ENCODE data around the gene PTGER3. TPM values are rescaled to one million over a fixed set of nuclear protein-coding genes. Genes with fewer than 3 reads are reported as not detected.

Gene PTGER3
- total RNA-seq, 1 experiment from 2014 or later, result 0.08 TPM

DNA sequence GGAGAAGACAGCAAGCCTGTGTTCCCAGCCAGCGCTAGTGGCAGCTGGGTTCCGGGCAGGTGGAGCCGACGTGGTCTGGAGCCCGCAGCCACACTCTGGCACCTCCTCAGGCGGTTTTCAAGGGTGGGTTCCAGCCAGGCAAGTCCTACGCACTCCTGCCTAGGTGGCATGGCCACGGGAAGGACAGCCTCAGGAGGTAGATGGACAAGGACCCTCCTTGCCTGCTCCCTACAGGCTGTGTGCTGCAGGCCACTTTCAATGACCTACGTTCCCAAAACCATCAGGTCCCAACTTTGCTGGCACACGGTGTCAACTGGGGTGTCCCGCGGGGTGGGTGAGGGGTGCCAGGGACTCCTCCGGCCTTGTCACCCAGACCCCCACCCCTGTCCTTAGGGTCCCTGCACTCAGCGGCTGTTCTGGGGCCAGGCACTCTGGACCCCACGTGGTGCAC, 6.7 kb upstream of the PTGER3 start:
- no peak for DNase-seq (ENCODE audit: low read depth, low spot score)
- TF ChIP-seq POLR2AphosphoS5 (IDR thresholded peaks at IDR 0.05; ENCODE audit: low read depth, low read length), result no peak
- no peak for TF ChIP-seq SIN3A (IDR thresholded peaks at IDR 0.05; ENCODE audit: borderline replicate concordance, insufficient read depth, low read depth, low read length)
- TF ChIP-seq, protein P1, sequence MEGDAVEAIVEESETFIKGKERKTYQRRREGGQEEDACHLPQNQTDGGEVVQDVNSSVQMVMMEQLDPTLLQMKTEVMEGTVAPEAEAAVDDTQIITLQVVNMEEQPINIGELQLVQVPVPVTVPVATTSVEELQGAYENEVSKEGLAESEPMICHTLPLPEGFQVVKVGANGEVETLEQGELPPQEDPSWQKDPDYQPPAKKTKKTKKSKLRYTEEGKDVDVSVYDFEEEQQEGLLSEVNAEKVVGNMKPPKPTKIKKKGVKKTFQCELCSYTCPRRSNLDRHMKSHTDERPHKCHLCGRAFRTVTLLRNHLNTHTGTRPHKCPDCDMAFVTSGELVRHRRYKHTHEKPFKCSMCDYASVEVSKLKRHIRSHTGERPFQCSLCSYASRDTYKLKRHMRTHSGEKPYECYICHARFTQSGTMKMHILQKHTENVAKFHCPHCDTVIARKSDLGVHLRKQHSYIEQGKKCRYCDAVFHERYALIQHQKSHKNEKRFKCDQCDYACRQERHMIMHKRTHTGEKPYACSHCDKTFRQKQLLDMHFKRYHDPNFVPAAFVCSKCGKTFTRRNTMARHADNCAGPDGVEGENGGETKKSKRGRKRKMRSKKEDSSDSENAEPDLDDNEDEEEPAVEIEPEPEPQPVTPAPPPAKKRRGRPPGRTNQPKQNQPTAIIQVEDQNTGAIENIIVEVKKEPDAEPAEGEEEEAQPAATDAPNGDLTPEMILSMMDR (IDR thresholded peaks at IDR 0.05), result no peak
- no peak for TF ChIP-seq TCF7L2 (IDR thresholded peaks at IDR 0.05; ENCODE audit: low read depth, low read length)
- TF ChIP-seq, protein P2, sequence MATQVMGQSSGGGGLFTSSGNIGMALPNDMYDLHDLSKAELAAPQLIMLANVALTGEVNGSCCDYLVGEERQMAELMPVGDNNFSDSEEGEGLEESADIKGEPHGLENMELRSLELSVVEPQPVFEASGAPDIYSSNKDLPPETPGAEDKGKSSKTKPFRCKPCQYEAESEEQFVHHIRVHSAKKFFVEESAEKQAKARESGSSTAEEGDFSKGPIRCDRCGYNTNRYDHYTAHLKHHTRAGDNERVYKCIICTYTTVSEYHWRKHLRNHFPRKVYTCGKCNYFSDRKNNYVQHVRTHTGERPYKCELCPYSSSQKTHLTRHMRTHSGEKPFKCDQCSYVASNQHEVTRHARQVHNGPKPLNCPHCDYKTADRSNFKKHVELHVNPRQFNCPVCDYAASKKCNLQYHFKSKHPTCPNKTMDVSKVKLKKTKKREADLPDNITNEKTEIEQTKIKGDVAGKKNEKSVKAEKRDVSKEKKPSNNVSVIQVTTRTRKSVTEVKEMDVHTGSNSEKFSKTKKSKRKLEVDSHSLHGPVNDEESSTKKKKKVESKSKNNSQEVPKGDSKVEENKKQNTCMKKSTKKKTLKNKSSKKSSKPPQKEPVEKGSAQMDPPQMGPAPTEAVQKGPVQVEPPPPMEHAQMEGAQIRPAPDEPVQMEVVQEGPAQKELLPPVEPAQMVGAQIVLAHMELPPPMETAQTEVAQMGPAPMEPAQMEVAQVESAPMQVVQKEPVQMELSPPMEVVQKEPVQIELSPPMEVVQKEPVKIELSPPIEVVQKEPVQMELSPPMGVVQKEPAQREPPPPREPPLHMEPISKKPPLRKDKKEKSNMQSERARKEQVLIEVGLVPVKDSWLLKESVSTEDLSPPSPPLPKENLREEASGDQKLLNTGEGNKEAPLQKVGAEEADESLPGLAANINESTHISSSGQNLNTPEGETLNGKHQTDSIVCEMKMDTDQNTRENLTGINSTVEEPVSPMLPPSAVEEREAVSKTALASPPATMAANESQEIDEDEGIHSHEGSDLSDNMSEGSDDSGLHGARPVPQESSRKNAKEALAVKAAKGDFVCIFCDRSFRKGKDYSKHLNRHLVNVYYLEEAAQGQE (IDR thresholded peaks at IDR 0.05; ENCODE audit: insufficient read depth in 1 of 2, low read depth in 2 of 2, low read length in 1 of 2), result no peak
- Histone ChIP-seq H3K9me3 (ENCODE audit: control insufficient read depth, insufficient read depth, low read depth, low read length) (no peaks in the 10 kb centered on the region), H3K36me3 (ENCODE audit: control insufficient read depth, insufficient read depth, low read length) (no peaks in the 10 kb centered on the region), H3K27ac (ENCODE audit: low read length) (no peak overlapping the region), H3K27me3 (ENCODE audit: control insufficient read depth, insufficient read depth, low read length) (peaks cover 6% of the 10 kb centered on the region), H3K4me3 (ENCODE audit: low read depth in 2 of 2, low read length in 2 of 2) (no peak overlapping the region), H3K4me1 (ENCODE audit: control insufficient read depth, insufficient read depth, low read length) (no peaks in the 10 kb centered on the region; the same call in 1 of the 2 replicates)
- no TSS peak for BruUV-seq (replicated peaks)
- in situ Hi-C loops (cut with HindIII; ENCODE audit: low pct_unique_long_range_greater_than_20kb, low sequenced_read_pairs) (no loop called here), intact Hi-C loops (cut with micrococcal nuclease; ENCODE audit: unreplicated experiment) (no loop called here)
- POLR2A ChIA-PET, result no interaction called here
- CTCF ChIA-PET, result no interaction called here
- peak; percentile 49 for ATAC-seq

DNA sequence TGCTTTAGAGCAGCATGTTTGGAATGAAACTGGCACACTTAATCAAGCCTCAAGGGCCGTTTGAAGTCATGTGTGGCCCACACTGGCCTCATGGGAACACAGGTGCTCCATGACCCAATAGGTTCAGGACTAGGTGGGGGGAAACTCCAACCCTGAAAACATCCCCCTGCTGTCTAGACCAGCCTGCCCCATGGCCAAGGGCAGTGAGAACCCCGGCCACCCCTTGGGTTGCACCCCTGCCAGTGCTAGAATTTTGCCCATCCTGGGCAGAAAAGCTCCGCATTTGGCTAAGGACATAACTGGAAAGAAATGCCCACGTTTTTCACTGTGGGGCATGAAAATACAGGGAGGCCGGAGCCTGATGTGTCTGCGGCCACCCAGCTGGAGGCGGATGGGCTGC, 6.1 kb upstream of the PTGER3 start:
- POLR2A ChIA-PET, result no interaction called here
- in situ Hi-C loops (cut with HindIII; ENCODE audit: low pct_unique_long_range_greater_than_20kb, low sequenced_read_pairs), result no loop called here
- no TSS peak for BruUV-seq (replicated peaks)
- Histone ChIP-seq H3K4me3 (ENCODE audit: low read depth in 2 of 2, low read length in 2 of 2) (no peak overlapping the region), H3K4me1 (ENCODE audit: control insufficient read depth, insufficient read depth, low read length) (no peaks in the 10 kb centered on the region; the same call in 1 of the 2 replicates), H3K27ac (ENCODE audit: low read length) (no peak overlapping the region), H3K27me3 (ENCODE audit: control insufficient read depth, insufficient read depth, low read length) (peaks cover 12% of the 10 kb centered on the region), H3K9me3 (ENCODE audit: control insufficient read depth, insufficient read depth, low read depth, low read length) (no peaks in the 10 kb centered on the region), H3K36me3 (ENCODE audit: control insufficient read depth, insufficient read depth, low read length) (no peaks in the 10 kb centered on the region)
- intact Hi-C loops (cut with micrococcal nuclease; ENCODE audit: unreplicated experiment), result no loop called here
- TF ChIP-seq POLR2AphosphoS5 (IDR thresholded peaks at IDR 0.05; ENCODE audit: low read depth, low read length) (no peak), TCF7L2 (IDR thresholded peaks at IDR 0.05; ENCODE audit: low read depth, low read length) (no peak), SIN3A (IDR thresholded peaks at IDR 0.05; ENCODE audit: borderline replicate concordance, insufficient read depth, low read depth, low read length) (no peak)
- TF ChIP-seq, protein P2 (IDR thresholded peaks at IDR 0.05; ENCODE audit: insufficient read depth in 1 of 2, low read depth in 2 of 2, low read length in 1 of 2), result no peak
- TF ChIP-seq, protein P1 (IDR thresholded peaks at IDR 0.05), result no peak
- CTCF ChIA-PET, result no interaction called here
- peak; percentile 24; the same call in 1 of the 2 replicates for ATAC-seq
- no peak for DNase-seq (ENCODE audit: low read depth, low spot score)

Data from Panc1 (cell line).